Measurements from ENCODE around the gene RHCG.

GRCh38 chr15:89426500-89426899 is 69.9 kb downstream of the RHCG start:
- no peak for TF ChIP-seq CTCF (conservative IDR thresholded peaks at IDR 0.05; ENCODE audit: low read depth, low read length)
- no peak for TF ChIP-seq EZH2 (IDR thresholded peaks at IDR 0.05; ENCODE audit: low read length, unreplicated experiment)
